T-helper 2 cell (primary cell): ENCODE measurements around the gene PTPRM.

Experiments used
- DNase-seq, 5 experiments: peaks; one replicate each; pipeline versions ENCODE4 v3.0.0 to v3.0.0-alpha.2; 2012 to 2022

The PTPRM gene

DNA sequence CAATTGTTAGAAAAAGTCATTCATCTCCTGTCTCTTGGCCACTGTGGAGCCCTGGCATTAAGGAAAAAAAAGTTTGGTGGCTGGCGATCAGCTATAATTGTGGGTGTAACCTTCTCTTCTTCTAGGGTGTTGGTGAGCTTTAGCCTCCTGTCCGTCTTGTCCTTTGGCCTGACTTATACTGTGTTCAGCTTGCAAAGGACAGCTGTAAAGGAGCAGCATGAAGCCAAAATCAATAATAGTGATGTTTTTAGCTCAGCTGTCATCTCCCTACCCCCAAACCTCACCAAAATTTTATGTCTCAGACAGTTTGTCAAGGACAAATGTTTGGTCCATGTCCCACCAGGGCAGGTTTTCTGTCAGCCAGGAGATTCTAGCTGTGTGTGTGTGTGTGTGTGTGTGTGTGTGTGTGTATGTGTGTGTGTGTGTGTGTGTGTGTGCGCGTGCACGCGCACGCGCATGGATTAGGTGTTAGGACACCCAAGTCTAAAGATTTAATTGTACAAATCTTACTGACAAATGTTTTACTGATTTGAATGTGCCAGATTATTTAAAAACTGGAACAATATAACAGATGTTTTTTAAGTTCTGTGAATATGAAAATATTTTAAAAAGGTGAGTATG is 109.2 kb downstream of the PTPRM start:
- no peak for DNase-seq

DNA sequence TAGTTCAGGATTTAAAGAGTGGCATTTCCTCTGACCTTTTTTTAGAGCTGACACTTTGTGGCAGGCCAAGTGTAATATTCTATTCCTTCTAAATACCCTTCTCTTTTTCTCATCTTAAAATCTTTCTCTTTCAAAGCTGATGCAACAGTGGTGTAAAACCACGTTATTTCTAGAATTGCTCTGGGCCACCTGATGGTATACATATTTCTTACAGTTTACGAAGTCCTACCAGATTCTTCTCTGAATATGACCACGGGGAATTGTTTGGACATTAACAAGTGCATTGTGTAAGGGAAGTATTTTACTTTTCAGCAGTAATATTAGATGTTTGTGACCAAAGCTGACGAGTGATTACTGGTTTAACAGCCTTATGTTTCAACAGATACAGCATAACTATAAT is 109.9 kb downstream of the PTPRM start:
- DNase-seq: no peak

DNA sequence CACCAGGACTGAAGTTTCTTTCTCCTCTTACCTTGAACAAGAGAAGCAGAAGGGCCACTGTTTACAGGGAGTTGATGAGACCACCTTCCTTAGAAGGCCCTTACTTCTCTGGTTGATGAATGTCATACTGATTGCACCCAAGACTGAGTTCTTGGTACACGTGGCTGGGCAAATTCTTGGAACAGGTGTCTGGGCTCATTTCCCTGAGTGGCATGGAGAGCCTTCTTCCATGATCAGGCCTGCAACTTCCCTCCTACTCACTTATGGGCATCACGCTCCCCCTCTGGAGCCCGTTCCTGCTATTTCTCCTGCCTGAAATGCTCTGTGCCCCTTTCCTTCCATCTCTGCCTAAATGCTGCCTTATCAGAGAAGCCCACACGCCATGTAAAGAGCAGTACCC is 110.3 kb downstream of the PTPRM start:
- DNase-seq: no peak

DNA sequence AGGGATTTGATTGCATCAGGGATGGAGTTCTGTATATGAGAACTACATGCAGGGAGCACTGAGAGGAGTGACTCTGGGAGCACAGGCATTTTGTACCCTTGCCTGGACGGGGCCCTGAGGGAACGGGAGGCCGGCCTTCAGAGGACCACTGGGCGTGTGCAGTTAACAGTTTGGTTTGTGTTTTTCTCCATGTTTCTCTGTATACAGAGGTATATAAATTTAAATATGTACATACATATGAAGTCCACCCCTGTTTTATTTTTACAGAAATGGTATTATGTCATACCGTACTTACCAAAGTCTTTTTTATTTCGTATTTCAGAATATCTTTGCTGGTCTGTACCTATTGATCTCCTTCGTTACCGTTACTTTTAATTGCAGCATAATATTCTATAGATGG is 111.3 kb downstream of the PTPRM start:
- DNase-seq: no peak

DNA sequence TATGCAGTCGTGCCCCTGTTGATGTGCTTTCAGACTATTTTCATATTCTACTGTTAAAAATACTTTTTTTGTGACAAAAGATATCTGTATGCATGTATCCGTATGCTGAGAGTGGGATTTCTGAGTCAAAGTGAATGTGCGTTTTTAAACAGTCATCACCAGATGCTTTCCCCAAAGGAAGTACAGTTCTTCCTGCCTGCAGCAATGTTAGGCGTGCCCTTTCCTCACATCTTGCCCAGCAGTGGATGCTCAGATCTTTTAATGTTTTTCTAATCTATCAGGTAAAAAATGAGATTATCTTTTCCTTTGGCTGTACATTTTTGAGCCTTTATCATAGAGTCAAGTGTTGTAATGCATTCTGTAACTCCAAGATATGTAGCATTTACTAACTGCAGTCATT is 111.7 kb downstream of the PTPRM start:
- no peak for DNase-seq

DNA sequence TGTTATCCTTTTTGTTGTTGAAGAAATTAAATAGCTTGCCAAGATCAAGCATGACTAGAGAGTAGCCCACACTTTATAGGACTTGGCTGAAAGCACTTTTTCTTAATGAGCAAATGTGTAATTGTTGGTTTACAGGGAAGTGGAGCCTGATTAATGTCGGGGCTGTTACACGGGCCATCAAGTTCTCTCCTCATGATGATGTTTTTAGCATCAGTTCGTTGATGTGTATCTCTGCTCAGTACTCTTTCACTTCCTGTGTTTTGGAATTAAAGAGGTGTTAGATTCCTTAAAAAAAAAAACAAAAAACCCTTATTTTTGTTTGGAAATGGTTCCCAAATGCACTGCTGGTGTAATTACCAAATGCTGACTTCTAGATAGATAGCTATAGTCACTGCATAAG is 114.2 kb downstream of the PTPRM start:
- DNase-seq: no peak

DNA sequence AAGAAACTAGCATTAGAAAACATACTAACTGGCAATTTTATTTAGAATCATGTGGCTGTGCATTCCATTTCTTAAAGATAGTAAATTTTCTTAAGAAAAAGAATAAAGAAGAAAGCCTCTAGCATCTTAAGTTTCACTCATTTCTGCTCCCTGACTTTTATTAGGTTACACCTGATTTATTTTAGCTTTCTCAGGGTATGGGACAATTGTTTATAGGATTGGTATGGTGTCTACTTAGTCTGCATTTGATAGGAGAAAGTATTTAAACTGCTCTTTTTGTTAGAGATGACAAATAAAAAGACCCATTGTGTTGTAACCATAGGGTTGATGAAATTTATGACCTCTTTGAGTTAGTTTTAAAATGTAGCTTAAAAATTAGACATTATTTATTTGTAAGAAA is 115.2 kb downstream of the PTPRM start:
- no peak for DNase-seq

DNA sequence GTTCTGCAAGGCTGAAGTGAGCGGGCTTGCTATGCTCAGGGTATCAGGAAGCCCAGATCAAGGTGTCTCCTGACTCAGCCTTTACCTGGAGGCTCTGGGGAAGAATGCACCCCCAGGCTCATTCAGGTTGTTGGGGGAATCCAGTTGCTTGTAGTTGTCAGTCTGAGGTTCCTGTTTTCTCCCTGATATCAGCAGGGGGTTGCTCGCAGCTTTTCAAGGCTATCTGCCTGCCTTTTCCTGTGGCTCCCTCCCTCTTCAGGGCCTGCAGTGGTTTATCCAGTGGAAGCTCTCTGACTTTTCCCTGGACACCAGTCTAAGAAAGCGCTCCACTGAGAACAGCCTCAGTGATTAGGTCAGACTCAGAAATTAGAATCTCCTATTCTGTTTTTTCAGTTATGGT is 116.6 kb downstream of the PTPRM start:
- DNase-seq: no peak

DNA sequence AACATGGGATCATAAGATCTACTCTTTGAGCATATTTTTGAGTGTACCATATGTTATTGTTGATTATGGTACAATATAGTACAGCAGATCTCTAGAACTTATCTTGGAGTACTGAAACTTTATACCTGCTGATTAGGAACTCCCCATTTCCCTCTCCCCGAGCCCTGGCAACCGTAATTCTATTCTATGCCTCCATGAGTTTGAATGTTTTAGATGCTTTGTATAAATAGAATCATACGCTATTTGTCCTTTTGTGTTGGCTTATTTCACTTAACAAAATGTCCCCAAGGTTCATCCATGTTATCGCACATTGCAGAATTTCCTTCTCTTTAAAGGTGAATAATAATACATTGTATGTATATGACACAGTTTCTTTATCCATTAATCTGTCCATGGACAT is 117.2 kb downstream of the PTPRM start:
- DNase-seq: no peak

DNA sequence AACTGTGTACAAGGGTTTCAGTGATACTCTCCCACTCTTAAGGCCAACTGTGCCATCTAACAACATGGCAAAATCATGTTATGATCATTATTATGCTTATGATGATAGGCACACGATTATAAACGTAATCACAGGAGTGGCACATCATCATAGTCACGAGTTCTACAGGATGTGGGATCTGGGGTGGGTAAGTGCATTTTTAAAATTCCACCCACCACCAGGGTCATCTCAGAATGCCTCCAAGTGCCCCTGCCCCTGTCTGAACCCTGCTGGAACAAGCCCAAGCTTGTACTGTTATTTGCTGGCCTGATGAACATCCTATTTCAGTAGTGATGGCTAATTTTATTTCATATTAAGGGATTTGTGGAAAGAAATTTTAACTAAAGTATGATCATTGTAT is 117.8 kb downstream of the PTPRM start:
- no peak for DNase-seq

DNA sequence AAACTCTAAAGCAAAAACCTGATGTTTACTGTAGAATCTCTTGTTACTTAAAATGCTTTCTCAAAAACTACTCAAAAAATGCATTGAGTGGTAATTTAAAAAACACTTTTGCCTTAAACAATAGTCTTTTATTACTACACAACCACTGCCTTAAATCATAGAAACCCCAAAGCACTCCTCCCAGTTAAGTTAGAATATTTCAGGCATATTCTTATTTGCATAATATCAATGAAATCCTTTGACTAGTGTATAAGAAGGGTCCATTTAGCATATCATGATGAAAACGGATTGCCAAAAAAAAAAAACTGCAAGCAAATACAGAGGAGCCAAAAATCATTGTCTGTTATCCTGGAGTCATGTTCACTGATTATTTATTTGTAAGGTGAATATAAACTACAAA is 119.2 kb downstream of the PTPRM start:
- no peak for DNase-seq

DNA sequence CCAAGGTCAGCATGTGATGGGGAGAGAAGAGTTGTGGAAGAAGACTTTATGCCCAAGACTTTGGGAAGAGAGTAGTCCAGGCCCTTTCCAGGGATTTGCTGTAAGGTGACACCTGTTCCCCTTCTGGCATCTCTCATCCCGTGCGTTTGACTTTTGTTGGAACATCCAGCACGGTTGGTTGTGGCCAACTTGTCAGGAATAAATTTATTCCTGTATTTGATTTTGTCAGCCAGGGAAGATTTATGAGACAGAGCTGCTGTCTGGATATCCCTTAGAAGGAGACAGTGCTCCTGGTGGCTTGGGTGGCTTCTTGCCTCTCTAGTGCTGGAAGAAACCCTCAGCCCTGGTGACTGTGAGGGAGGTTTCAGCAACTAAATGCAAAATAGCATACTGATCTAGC is 121.5 kb downstream of the PTPRM start:
- DNase-seq: no peak

DNA sequence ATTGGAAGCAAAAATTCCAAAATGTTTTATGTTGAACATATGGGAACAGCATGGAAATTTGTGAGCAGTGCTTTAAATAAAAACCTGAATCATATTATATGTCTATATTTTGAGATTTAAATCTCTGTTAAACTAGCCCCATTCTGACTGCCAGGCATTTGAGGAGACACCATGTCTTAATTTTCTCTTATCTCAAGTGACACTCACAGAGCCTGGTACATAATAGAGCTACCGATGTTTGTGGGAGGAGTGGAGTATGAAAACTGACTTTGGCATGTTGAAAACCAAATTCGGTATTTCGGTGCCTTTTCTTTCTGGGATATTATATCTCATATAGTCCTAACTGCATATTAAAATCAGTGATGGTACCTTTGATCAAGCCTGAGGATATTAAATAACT is 124.1 kb downstream of the PTPRM start:
- no peak for DNase-seq

DNA sequence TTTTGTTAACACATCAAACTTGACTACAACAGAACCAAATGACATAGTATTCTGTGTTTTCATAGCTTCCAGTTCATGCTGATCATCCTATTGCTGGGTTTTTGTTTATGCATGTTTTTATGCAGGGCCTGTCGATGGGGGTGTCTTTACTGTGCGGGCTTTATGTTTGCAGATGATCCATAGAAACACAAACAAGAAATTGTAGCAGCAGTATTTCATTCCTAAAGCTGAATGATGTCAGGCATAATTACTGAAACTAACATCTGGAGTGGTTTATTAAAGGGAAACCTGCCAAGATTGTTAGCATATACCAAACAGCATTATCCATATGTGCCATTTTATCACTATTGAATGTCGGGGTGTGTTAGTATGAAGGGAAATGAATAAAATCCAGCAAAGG is 129.7 kb downstream of the PTPRM start:
- no peak for DNase-seq

DNA sequence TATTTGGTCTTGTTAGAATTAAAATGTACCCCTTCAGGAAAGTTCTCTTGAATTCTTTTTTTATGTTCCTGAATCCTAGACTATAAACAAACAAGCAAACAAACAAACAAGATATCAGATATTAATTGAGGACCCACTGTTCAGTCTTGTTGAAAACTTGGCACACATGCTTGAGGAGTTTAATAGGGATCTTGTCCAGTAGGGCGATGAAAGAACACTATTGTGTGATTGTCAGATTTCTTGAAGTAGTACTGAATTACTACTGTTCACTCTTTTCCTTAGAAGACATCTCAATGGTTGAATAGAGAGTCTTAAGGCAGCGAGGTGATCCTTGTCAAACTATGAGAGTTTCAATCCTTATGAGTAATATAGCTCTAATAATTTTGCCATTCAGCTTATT is 130.2 kb downstream of the PTPRM start:
- DNase-seq: no peak

DNA sequence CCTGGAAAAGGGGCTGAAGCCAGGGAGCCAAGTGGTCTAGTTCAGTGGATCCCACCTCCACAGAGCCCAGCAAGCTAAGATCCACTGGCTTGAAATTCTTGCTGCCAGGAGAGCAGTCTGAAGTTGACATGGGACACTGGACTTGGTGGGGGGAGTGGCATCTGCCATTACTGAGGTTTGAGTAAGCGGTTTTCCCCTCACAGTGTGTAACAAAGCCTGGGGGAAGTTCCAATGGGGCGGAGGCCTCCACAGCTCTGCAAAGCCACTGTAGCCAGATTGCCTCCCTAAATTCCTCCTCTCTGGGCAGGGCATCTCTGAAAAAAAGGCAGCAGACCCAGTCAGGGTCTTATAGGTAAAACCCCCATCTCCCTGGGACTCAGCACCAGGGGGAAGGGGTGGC is 144.4 kb downstream of the PTPRM start:
- no peak for DNase-seq

DNA sequence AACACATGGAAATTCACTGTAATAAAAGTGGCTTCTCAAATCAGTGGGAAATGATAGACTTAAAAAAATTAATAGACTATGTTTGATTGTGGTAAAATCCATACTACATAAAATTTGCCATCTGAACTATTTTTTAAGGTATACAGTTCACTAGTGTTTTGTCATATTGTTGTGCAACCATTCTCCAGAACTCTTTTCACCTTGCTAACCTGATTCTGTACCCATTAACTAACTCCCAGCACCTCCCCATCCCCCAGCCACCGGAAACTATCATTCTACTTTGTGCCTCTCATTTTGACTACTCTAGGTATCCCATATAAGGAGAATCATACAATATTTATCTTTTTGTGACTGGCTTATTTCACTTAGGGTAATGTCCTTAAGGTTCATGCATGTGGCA is 153.3 kb downstream of the PTPRM start:
- DNase-seq: no peak

DNA sequence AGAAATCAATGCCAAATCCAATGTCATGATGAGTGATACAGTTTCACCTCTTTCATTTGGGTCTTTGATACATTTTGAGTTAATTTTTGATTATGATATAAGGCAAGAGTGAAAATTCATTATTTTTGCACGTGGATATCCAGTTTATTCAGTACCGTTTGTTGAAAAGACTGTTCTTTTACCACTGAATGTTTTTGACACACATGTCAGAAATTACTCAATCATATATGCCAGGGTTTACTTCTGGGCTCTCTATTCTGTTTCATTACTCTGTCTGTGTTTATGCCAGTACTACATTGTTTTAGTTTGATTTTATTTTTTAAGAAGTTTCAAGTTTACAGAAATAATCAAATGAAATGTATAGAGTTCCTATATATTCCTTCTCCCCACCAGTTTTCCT is 154.4 kb downstream of the PTPRM start:
- no peak for DNase-seq

DNA sequence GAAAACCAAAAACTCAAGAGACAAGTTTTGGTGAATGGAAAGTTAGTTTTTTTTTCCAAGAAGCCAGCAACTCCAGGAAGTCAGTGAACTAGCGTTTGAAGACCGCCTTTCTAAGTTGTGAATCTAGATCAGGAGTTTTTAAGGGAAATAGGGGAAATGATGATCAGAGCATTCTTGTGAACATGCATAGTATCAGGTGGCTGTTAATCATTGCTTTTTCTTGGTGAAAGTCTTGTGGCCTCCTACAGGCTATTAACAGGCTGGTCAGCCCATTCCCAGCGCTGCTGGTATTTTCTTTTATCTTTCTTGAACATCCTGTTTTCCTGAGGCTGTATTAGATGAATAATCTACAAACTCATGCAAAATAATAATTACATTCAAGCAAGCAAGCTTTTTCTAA is 155.8 kb downstream of the PTPRM start:
- no peak for DNase-seq

DNA sequence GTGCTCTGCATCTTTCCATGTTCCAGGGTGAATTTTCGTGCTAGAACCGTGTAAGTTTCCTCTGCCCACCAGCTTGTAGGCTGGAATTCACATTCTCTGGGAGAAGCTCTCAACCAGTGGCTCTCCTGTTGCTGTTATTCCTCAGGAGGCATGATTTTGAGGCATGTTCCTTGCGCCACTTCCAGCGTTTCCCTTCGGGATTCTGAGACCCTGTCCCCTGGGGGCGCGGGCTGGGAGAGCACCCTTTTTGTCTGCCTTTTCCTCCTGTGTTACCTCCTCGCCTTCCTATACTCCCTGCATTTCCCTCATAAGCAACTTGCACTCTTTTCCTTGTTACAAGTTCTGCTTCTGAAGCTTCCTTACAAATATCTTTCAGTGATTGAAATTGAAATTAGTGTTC is 156.4 kb downstream of the PTPRM start:
- no peak for DNase-seq

DNA sequence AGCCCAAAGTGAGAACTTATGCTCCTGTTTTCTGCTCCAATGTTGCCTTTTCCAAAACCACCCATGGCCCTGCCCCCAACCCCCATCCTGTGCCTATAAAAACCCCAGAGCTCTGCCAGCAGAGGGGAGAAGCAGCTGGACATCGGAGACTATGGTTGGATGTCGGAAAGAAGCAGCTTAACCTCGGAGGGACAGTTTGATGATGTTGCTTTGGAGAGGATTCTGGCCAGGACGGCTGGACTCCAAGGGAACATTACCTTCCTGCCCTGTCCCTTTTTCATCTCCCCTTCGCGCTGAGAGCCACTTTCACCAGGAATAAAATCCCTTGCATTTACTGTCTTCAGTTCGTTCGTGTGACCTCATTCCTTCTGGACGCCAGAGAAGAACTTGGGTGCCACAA is 158.4 kb downstream of the PTPRM start:
- DNase-seq: no peak

DNA sequence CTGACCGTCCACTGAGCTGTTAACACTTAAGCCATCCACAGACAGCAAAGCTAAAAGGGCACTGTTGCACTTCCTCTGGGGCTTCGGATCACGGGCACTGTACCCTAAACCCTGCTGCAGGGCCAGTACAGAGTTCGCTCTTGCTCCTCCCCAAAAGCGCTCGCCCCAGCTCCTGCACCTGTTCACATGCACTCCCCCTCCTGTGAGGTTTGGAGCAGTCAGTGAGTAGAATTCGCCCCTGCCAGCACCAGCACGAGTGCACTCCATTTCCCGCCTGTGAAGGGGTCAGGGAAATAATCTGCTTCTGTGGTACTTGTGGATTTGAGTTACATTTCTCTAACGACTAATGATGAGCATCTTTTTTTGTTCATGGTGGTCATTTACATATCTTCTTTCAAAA is 158.8 kb downstream of the PTPRM start:
- DNase-seq: no peak

DNA sequence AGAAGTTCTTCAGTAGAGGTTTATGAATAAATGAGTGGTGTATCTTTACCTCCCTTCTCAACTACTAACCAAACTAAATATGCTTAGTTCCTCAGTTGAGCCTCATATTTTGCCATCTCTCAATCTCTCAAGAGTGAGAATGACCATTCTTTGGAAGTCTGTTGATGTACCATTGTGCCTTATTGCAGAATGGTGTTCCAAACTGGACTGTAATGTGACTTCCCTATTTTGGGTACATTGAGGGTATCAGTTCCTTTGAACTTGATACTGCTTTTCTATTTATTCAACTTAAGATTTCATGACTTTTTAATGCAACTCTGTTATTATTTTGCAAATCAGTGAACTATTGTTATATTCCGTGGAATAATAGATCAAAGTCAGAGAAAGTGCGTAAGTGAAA is 159.4 kb downstream of the PTPRM start:
- DNase-seq: no peak

DNA sequence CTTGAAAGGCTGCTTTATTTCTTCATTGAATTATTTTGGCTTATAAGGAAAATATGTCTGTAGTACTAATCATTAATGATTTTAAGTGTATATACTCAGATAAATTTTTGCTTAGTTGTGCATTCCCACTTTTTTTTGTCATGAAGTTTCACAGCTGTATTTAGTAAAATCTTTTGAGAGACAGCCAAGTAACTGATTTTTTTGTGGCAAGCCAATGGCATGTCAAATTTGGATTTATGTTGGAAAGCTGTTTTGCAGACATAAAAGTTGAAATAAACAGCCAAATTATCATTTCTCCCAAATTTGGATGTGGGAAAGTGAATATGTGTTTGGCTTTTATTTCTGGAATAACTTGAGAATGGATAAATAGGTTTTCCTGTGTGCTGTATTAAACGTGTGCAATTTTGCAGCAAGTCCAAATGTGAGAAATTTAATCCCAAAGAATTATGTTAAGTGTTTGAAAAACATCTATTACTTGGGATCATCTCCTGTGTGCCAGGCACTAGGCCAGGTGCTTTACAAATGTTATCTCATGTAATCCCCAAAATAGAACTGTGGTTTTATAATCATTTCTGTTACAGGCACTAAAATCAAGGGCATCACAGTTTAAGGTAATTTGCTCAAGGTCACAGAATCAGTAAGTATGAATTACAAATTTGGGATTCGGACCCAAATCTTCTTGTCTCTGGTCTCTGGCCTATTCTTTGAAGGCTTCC is 160.4 kb downstream of the PTPRM start:
- no peak for DNase-seq

DNA sequence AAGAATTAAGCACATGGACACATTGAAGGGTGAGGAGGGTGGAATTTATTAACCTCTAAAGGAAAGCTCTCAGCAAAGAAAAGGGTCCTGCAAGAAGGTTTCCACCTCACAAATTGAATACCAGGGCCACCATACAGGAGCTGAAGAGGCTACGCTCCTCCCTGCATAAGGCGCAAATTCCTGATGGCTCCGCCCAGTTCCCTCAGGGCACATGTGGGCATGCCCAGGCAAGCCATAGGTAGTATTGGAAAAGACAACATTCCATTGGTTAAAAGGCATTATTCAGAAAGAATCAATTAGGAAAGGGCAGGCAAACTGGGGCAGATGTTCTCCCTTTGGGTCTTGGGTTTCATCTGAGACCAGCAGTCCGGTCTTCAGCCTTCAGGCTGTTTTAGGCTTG is 161.2 kb downstream of the PTPRM start:
- no peak for DNase-seq
